ENCODE measurements around the gene CACNA1S. TPM values are rescaled to one million over a fixed set of nuclear protein-coding genes. Genes with fewer than 3 reads are reported as not detected.

Gene CACNA1S
- total and polyA plus RNA-seq, 2 of the 13 experiments (the other 11 are each of a cell fraction or from before 2014, with no cell fraction given), result not detected

GRCh38 chr1:201126463-201126831, 14.2 kb upstream of the CACNA1S start (continued):
- no peak for TF ChIP-seq ZBTB40 (IDR thresholded peaks at IDR 0.05)
- 0 out of 2 replicates have a peak, but pooled peaks have one; percentile 36 for TF ChIP-seq ZBTB40 (CRISPR knock-in tag; IDR thresholded peaks at IDR 0.05)

- no peak overlapping the region for H2AFZ ChIP-seq (ENCODE audit: low read length)
- no peaks in the 10 kb centered on the region for H4K20me1 ChIP-seq (ENCODE audit: insufficient read depth, low read length)
- no peak for DNase-seq (ENCODE audit: low spot score)
- no peak for TF ChIP-seq SOX5 (CRISPR knock-in tag; IDR thresholded peaks at IDR 0.05; ENCODE audit: borderline replicate concordance)
- no peak for TF ChIP-seq ESRRA (CRISPR knock-in tag; IDR thresholded peaks at IDR 0.05; ENCODE audit: low read depth)
- TF ChIP-seq MNT (IDR thresholded peaks at IDR 0.05), result no peak
- TF ChIP-seq FOXK2 (IDR thresholded peaks at IDR 0.05), result no peak
- no peak for TF ChIP-seq ZNF101 (CRISPR knock-in tag; IDR thresholded peaks at IDR 0.05; ENCODE audit: borderline replicate concordance, low read depth)
- TF ChIP-seq YEATS4 (CRISPR knock-in tag; IDR thresholded peaks at IDR 0.05; ENCODE audit: borderline replicate concordance), result no peak
- no peak for TF ChIP-seq IKZF4 (CRISPR knock-in tag; IDR thresholded peaks at IDR 0.05; ENCODE audit: borderline replicate concordance, low read depth, not compliant biosample characterization)
- no peak for TF ChIP-seq ZNF224 (CRISPR knock-in tag; IDR thresholded peaks at IDR 0.05)
- no peak for TF ChIP-seq ATRX (CRISPR knock-in tag; IDR thresholded peaks at IDR 0.05; ENCODE audit: borderline replicate concordance)
- no peak for TF ChIP-seq TSC22D2 (CRISPR knock-in tag; IDR thresholded peaks at IDR 0.05; ENCODE audit: borderline replicate concordance)
- no peak for TF ChIP-seq FOXA3 (CRISPR knock-in tag; IDR thresholded peaks at IDR 0.05)
- TF ChIP-seq SP2 (CRISPR knock-in tag; IDR thresholded peaks at IDR 0.05), result no peak
- ChIA-PET CTCF (ENCODE audit: low intra/inter-chr PET ratio, low total read pairs) (no interaction called here), POLR2A (no interaction called here)
- no peaks in the 10 kb centered on the region for H3K79me2 ChIP-seq (ENCODE audit: insufficient read depth, low read length)
- H3K4me1 ChIP-seq (ENCODE audit: insufficient read depth, low read length), result peaks cover 11% of the 10 kb centered on the region
- WGBS (ENCODE audit: low lambda C conversion rate), result 13% methylated on average over 7 of the region's 7 CpGs
- H3K36me3 ChIP-seq (replicated peaks in 1 of 2; ENCODE audit: control insufficient read depth in 1 of 2, insufficient read depth in 2 of 2, low read length in 2 of 2), result no peaks in the 10 kb centered on the region
- H3K9ac ChIP-seq (ENCODE audit: insufficient read depth, low read depth, low read length), result no peak overlapping the region
- in situ Hi-C loops (cut with HindIII; ENCODE audit: extremely low pct_ligation_motif_present, low pct_unique_long_range_greater_than_20kb) (no loop called here), intact Hi-C loops (cut with micrococcal nuclease; ENCODE audit: unreplicated experiment) (loop anchor here (5.0 kb wide), 1 partner anchor 97 kb away; no protein-coding TSS in a partner anchor)
- no peak overlapping the region for H3K4me2 ChIP-seq (ENCODE audit: low read depth, low read length)
- no peak overlapping the region for H3K4me3 ChIP-seq (replicated peaks in 1 of 3; ENCODE audit: insufficient read depth in 1 of 3, low read depth in 2 of 3, low read length in 3 of 3)
- H3K27ac ChIP-seq (ENCODE audit: extremely low read length, insufficient read depth, low read length), result no peak overlapping the region
- H3K9me3 ChIP-seq (ENCODE audit: low read length), result no peaks in the 10 kb centered on the region
- no peak for ATAC-seq
- BruUV-seq (replicated peaks), result no TSS peak
- FAIRE-seq, result no peak
- peaks cover 10 to 61% of the 10 kb centered on the region in 2 experiments for H3K27me3 ChIP-seq (ENCODE audit: control insufficient read depth in 1 of 2, insufficient read depth in 2 of 2, low read length in 2 of 2)
Measured at GRCh38 chr1:201125800-201126199, 13.6 kb upstream of the CACNA1S start.
